Measurements from ENCODE around the gene CSAD.

DNA sequence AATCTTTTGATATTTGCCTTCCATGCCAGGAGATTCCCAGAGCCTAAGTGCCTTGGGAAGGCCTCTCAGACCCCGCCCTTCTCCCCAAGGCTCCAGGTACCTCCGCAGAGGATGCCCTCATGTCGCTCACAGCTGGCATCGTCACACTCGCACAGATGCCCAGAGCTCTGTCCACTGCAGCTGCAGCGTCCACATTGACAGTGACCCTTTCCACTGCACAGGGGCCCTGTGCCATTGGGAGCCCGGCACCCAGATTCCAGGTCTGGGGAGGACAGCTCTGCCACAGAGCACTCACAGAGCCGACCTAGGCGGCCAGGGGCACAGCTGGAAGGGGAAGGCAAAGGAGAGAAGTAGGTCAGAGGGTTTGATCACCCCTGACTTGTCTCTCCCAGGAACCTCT is 12.3 kb upstream of the CSAD start:
- TF ChIP-seq, protein P1, sequence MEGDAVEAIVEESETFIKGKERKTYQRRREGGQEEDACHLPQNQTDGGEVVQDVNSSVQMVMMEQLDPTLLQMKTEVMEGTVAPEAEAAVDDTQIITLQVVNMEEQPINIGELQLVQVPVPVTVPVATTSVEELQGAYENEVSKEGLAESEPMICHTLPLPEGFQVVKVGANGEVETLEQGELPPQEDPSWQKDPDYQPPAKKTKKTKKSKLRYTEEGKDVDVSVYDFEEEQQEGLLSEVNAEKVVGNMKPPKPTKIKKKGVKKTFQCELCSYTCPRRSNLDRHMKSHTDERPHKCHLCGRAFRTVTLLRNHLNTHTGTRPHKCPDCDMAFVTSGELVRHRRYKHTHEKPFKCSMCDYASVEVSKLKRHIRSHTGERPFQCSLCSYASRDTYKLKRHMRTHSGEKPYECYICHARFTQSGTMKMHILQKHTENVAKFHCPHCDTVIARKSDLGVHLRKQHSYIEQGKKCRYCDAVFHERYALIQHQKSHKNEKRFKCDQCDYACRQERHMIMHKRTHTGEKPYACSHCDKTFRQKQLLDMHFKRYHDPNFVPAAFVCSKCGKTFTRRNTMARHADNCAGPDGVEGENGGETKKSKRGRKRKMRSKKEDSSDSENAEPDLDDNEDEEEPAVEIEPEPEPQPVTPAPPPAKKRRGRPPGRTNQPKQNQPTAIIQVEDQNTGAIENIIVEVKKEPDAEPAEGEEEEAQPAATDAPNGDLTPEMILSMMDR (conservative IDR thresholded peaks at IDR 0.05; ENCODE audit: low read length), result no peak
- no peak for TF ChIP-seq EZH2phosphoT487 (IDR thresholded peaks at IDR 0.05; ENCODE audit: borderline replicate concordance, low read depth, low read length)

All from OCI-LY7 (cell line).